Neutrophil (primary cell): ENCODE results near the gene TECPR1.
"Not testable (repeated sequence)": the region's sequence is repeated elsewhere in the genome, so short reads cannot be mapped to it uniquely, and the experiment has no call there.

ENCODE experiments used
- H3K27ac ChIP-seq: fragments of 200-600 bp; sonication (generic); 2 replicates; pipeline ENCODE4 v1.5.1; 2016; ENCODE audit warnings: mild to moderate bottlenecking, moderate library complexity
- H3K27me3 ChIP-seq: fragments of 200-600 bp; sonication (generic); 2 replicates; pipeline ENCODE4 v1.6.0; 2016; ENCODE audit warnings: mild to moderate bottlenecking
- H3K36me3 ChIP-seq: fragments of 200-600 bp; sonication (generic); 2 replicates; pipeline ENCODE4 v1.5.1; 2017
- H3K4me1 ChIP-seq, 2 experiments: fragments of 200-600 bp in 1 of 2; sonication (generic) in 1 of 2; 1 replicate in 1 of 2; 2 replicates in 1 of 2; pipeline versions ENCODE4 v1.5.1 to v1.6.1; 2013 to 2016; ENCODE audit warnings: low read depth in 1 of 2, low read length in 1 of 2, mild to moderate bottlenecking in 1 of 2, moderate library complexity in 1 of 2; ENCODE audit not compliant: control insufficient read depth in 1 of 2, insufficient read depth in 1 of 2
- H3K4me3 ChIP-seq, 2 experiments: fragments of 200-600 bp in 1 of 2; sonication (generic) in 1 of 2; 1 replicate in 1 of 2; 2 replicates in 1 of 2; pipeline ENCODE4 v1.5.1; 2013 to 2016; ENCODE audit warnings: low read depth in 1 of 2, low read length in 1 of 2, mild to moderate bottlenecking in 1 of 2, moderate library complexity in 1 of 2
- H3K9me3 ChIP-seq: fragments of 200-600 bp; sonication (generic); 2 replicates; pipeline ENCODE4 v1.5.1; 2016
- CTCF ChIP-seq: fragments of 200-600 bp; sonication (generic); IDR thresholded peaks from 2 replicates; pipeline ENCODE4 v1.5.1; 2016; ENCODE audit warnings: antibody characterized with exemption

TECPR1 gene

GRCh38 chr7:98223351-98223897, 28.6 kb downstream of the TECPR1 start:
- no peak for TF ChIP-seq CTCF
- H3K27ac ChIP-seq: no peak overlapping the region

GRCh38 chr7:98222533-98223195, 29.4 kb downstream of the TECPR1 start:
- Histone ChIP-seq H3K9me3 (no peaks in the 10 kb centered on the region), H3K27me3 (no peaks in the 10 kb centered on the region), H3K27ac (no peak overlapping the region), H3K4me1 (no peaks in the 10 kb centered on the region), H3K36me3 (peaks cover 80% of the 10 kb centered on the region), H3K4me3 (no peak overlapping the region)
- no peak for TF ChIP-seq CTCF

More at GRCh38 chr7:98223351-98223897, 28.6 kb downstream of the TECPR1 start:
- Histone ChIP-seq H3K36me3 (peaks cover 84% of the 10 kb centered on the region), H3K4me3 (no peak overlapping the region), H3K9me3 (no peaks in the 10 kb centered on the region), H3K4me1 (no peaks in the 10 kb centered on the region), H3K27me3 (no peaks in the 10 kb centered on the region)

GRCh38 chr7:98221611-98222532, 30.2 kb downstream of the TECPR1 start:
- H3K4me3 ChIP-seq: no peak overlapping the region
- H3K4me1 ChIP-seq: no peaks in the 10 kb centered on the region
- H3K9me3 ChIP-seq: no peaks in the 10 kb centered on the region
- peaks cover 80% of the 10 kb centered on the region for H3K36me3 ChIP-seq
- no peak overlapping the region for H3K27ac ChIP-seq
- TF ChIP-seq CTCF: no peak
- H3K27me3 ChIP-seq: no peaks in the 10 kb centered on the region

- H3K9me3 ChIP-seq, H3K27me3 ChIP-seq, H3K4me3 ChIP-seq, H3K4me1 ChIP-seq, H3K27ac ChIP-seq: not testable (repeated sequence)
- H3K36me3 ChIP-seq: peaks cover 70% of the 10 kb centered on the region
Measured at GRCh38 chr7:98219382-98219781, 32.6 kb downstream of the TECPR1 start.

- no peak for TF ChIP-seq CTCF
- H3K36me3 ChIP-seq: peaks cover 57% of the 10 kb centered on the region
Measured at GRCh38 chr7:98217623-98218582, 34.1 kb downstream of the TECPR1 start.

More at GRCh38 chr7:98217623-98218582, 34.1 kb downstream of the TECPR1 start:
- no peak overlapping the region for H3K27ac ChIP-seq
- H3K4me3 ChIP-seq: no peak overlapping the region
- peaks cover 8% of the 10 kb centered on the region for H3K27me3 ChIP-seq
- no peaks in the 10 kb centered on the region for H3K4me1 ChIP-seq
- H3K9me3 ChIP-seq: no peaks in the 10 kb centered on the region
